ENCODE results near the gene TERB1.

TERB1 gene

GRCh38 chr16:66801320-66802105 is at the start of gene TERB1:
Gene TERB1 (minus strand): TSS chr16:66801584. CDS start chr16:66796798, 4,786 bp downstream.
- no peak for DNase-seq (ENCODE audit: low read depth in 2 of 2)

- DNase-seq (ENCODE audit: low read depth in 2 of 2), result no peak
Observed at GRCh38 chr16:66850115-66850815, 48.9 kb upstream of the TERB1 start.

GRCh38 chr16:66849549-66849948 is 48.2 kb upstream of the TERB1 start:
- no peak for DNase-seq (ENCODE audit: low read depth in 2 of 2)

- no peak for DNase-seq (ENCODE audit: low read depth in 2 of 2)
Observed at GRCh38 chr16:66849021-66849420, 47.6 kb upstream of the TERB1 start.

GRCh38 chr16:66848172-66848571 is 46.8 kb upstream of the TERB1 start:
- DNase-seq (ENCODE audit: low read depth in 2 of 2), result no peak

- DNase-seq (ENCODE audit: low read depth in 2 of 2), result no peak
Observed at GRCh38 chr16:66847533-66848067, 46.2 kb upstream of the TERB1 start.

- no peak for DNase-seq (ENCODE audit: low read depth in 2 of 2)
Observed at GRCh38 chr16:66846831-66847230, 45.4 kb upstream of the TERB1 start.

- no peak for DNase-seq (ENCODE audit: low read depth in 2 of 2)
Observed at GRCh38 chr16:66846266-66846665, 44.9 kb upstream of the TERB1 start.

- no peak for DNase-seq (ENCODE audit: low read depth in 2 of 2)
Observed at GRCh38 chr16:66845791-66846221, 44.4 kb upstream of the TERB1 start.

GRCh38 chr16:66845080-66845410 is 43.7 kb upstream of the TERB1 start:
- no peak for DNase-seq (ENCODE audit: low read depth in 2 of 2)

GRCh38 chr16:66844342-66845079 is 43.1 kb upstream of the TERB1 start, which contains the start of gene CA7:
Gene CA7 (plus strand): TSS chr16:66844414. CDS start chr16:66844488, 74 bp downstream.
- no peak for DNase-seq (ENCODE audit: low read depth in 2 of 2)

GRCh38 chr16:66844009-66844341 is 42.6 kb upstream of the TERB1 start:
- DNase-seq (ENCODE audit: low read depth in 2 of 2), result no peak

GRCh38 chr16:66843191-66843590 is 41.8 kb upstream of the TERB1 start:
- no peak for DNase-seq (ENCODE audit: low read depth in 2 of 2)

- no peak for DNase-seq (ENCODE audit: low read depth in 2 of 2)
Observed at GRCh38 chr16:66842765-66843164, 41.4 kb upstream of the TERB1 start.

- DNase-seq (ENCODE audit: low read depth in 2 of 2), result no peak
Observed at GRCh38 chr16:66841366-66841765, 40.0 kb upstream of the TERB1 start.

- DNase-seq (ENCODE audit: low read depth in 2 of 2), result no peak
Observed at GRCh38 chr16:66840883-66841282, 39.5 kb upstream of the TERB1 start.

GRCh38 chr16:66834746-66835145 is 33.4 kb upstream of the TERB1 start:
- DNase-seq (ENCODE audit: low read depth in 2 of 2), result no peak

- DNase-seq (ENCODE audit: low read depth in 2 of 2), result no peak
Observed at GRCh38 chr16:66832661-66833305, 31.4 kb upstream of the TERB1 start.

- no peak for DNase-seq (ENCODE audit: low read depth in 2 of 2)
Observed at GRCh38 chr16:66832190-66832589, 30.8 kb upstream of the TERB1 start.

- peak; percentile 85 to 89 for DNase-seq (ENCODE audit: low read depth in 2 of 2)
Observed at GRCh38 chr16:66830422-66831404, 29.3 kb upstream of the TERB1 start, which contains the start of gene NAE1. Gene NAE1 (minus strand): TSS chr16:66830976. CDS start chr16:66830899, 77 bp downstream.

Measured in stimulated activated CD4-positive, alpha-beta T cell treated with anti-CD3 and anti-CD28 coated beads, Interleukin-1b, Interleukin-23, amount 100 ng/mL, for 4 hours (primary cell).